ENCODE data around the gene FYB1.

FYB1 gene

GRCh38 chr5:39093352-39093751, 126.0 kb downstream of the FYB1 start:
- H3K9me3 ChIP-seq (ENCODE audit: insufficient read depth, low read depth, low read length) = no peaks in the 10 kb centered on the region
- H3K4me2 ChIP-seq (ENCODE audit: low read depth, low read length, poor library complexity, severe bottlenecking) = no peak overlapping the region
- H3K4me3 ChIP-seq (ENCODE audit: low read length, poor library complexity, severe bottlenecking) = no peak overlapping the region
- no peak overlapping the region for H2AFZ ChIP-seq (ENCODE audit: low read length)
- TF ChIP-seq EZH2phosphoT487 (IDR thresholded peaks at IDR 0.05; ENCODE audit: borderline replicate concordance) = no peak
- TF ChIP-seq CTCF (conservative IDR thresholded peaks at IDR 0.05; ENCODE audit: low read length) = no peak
- H3K9me2 ChIP-seq (replicated peaks; ENCODE audit: low read depth, low read length) = no peaks in the 10 kb centered on the region
- H3K36me3 ChIP-seq (ENCODE audit: insufficient read depth, low read length) = no peaks in the 10 kb centered on the region
- H4K20me1 ChIP-seq (ENCODE audit: insufficient read depth, low read length, poor library complexity, severe bottlenecking) = no peaks in the 10 kb centered on the region
- H3K4me1 ChIP-seq (ENCODE audit: insufficient read depth, low read length, poor library complexity, severe bottlenecking) = no peaks in the 10 kb centered on the region
- H3K79me2 ChIP-seq (ENCODE audit: insufficient read depth, low read length) = no peaks in the 10 kb centered on the region
- no peaks in the 10 kb centered on the region for H3F3A ChIP-seq (ENCODE audit: low read depth)
- H3K9ac ChIP-seq (ENCODE audit: low read depth, low read length, poor library complexity, severe bottlenecking) = no peak overlapping the region
- H3K27me3 ChIP-seq (ENCODE audit: insufficient read depth, low read length, poor library complexity, severe bottlenecking) = no peaks in the 10 kb centered on the region

- H3K79me2 ChIP-seq (ENCODE audit: insufficient read depth, low read length) = no peaks in the 10 kb centered on the region
- no peak overlapping the region for H2AFZ ChIP-seq (ENCODE audit: low read length)
- H3K27me3 ChIP-seq (ENCODE audit: insufficient read depth, low read length, poor library complexity, severe bottlenecking) = no peaks in the 10 kb centered on the region
- H3K36me3 ChIP-seq (ENCODE audit: insufficient read depth, low read length) = no peaks in the 10 kb centered on the region
- H3K4me2 ChIP-seq (ENCODE audit: low read depth, low read length, poor library complexity, severe bottlenecking) = no peak overlapping the region
- H3F3A ChIP-seq (ENCODE audit: low read depth) = no peaks in the 10 kb centered on the region
- H4K20me1 ChIP-seq (ENCODE audit: insufficient read depth, low read length, poor library complexity, severe bottlenecking) = no peaks in the 10 kb centered on the region
- H3K4me3 ChIP-seq (ENCODE audit: low read length, poor library complexity, severe bottlenecking) = no peak overlapping the region
- H3K9me2 ChIP-seq (replicated peaks; ENCODE audit: low read depth, low read length) = no peaks in the 10 kb centered on the region
- H3K4me1 ChIP-seq (ENCODE audit: insufficient read depth, low read length, poor library complexity, severe bottlenecking) = no peaks in the 10 kb centered on the region
- TF ChIP-seq CTCF (conservative IDR thresholded peaks at IDR 0.05; ENCODE audit: low read length) = no peak
- no peak for TF ChIP-seq EZH2phosphoT487 (IDR thresholded peaks at IDR 0.05; ENCODE audit: borderline replicate concordance)
- no peaks in the 10 kb centered on the region for H3K9me3 ChIP-seq (ENCODE audit: insufficient read depth, low read depth, low read length)
- no peak overlapping the region for H3K9ac ChIP-seq (ENCODE audit: low read depth, low read length, poor library complexity, severe bottlenecking)
Observed at GRCh38 chr5:39092581-39093351, 126.6 kb downstream of the FYB1 start.

- Histone ChIP-seq H3K4me2 (ENCODE audit: low read depth, low read length, poor library complexity, severe bottlenecking) (no peak overlapping the region), H3K27me3 (ENCODE audit: insufficient read depth, low read length, poor library complexity, severe bottlenecking) (no peaks in the 10 kb centered on the region), H3K9me2 (replicated peaks; ENCODE audit: low read depth, low read length) (no peaks in the 10 kb centered on the region), H3K79me2 (ENCODE audit: insufficient read depth, low read length) (no peaks in the 10 kb centered on the region), H3K4me1 (ENCODE audit: insufficient read depth, low read length, poor library complexity, severe bottlenecking) (no peaks in the 10 kb centered on the region), H2AFZ (ENCODE audit: low read length) (no peak overlapping the region), H3K9me3 (ENCODE audit: insufficient read depth, low read depth, low read length) (no peaks in the 10 kb centered on the region), H3F3A (ENCODE audit: low read depth) (no peaks in the 10 kb centered on the region), H3K36me3 (ENCODE audit: insufficient read depth, low read length) (no peaks in the 10 kb centered on the region), H4K20me1 (ENCODE audit: insufficient read depth, low read length, poor library complexity, severe bottlenecking) (no peaks in the 10 kb centered on the region), H3K4me3 (ENCODE audit: low read length, poor library complexity, severe bottlenecking) (no peak overlapping the region), H3K9ac (ENCODE audit: low read depth, low read length, poor library complexity, severe bottlenecking) (no peak overlapping the region)
- TF ChIP-seq EZH2phosphoT487 (IDR thresholded peaks at IDR 0.05; ENCODE audit: borderline replicate concordance) = no peak
Observed at GRCh38 chr5:39091940-39092580, 127.3 kb downstream of the FYB1 start.

Data from Loucy (cell line).